IMR-90 (cell line): Measurements from ENCODE around the gene HARS1. TPM values are rescaled to one million over a fixed set of nuclear protein-coding genes. Genes with fewer than 3 reads are reported as not detected.

Source experiments
- ATAC-seq: fragments of 200-7000 bp; cut with Tn5 transposase; 2 replicates; pipeline ENCODE4 v1.9.1; 2020; ENCODE audit warnings: low read depth, mild to moderate bottlenecking, moderate library complexity
- BruUV-seq: library from RNA; stranded (reverse); fragments of 400-500 nt; replicated peaks from 2 replicates; lab custom pipeline; 2021; lab: Mats Ljungman, UMichigan
- CTCF ChIA-PET: fragments of 300-600 bp; formaldehyde crosslinking; extraction: SDS; loops from one replicate; lab custom pipeline; 2021; ENCODE audit warnings: antibody characterized with exemption; lab: Yijun Ruan, JAX
- POLR2A ChIA-PET: fragments of 300-600 bp; sonication (Branson Sonifier 250); formaldehyde crosslinking; loops from one replicate; lab custom pipeline; 2022; ENCODE audit warnings: antibody characterized with exemption; ENCODE audit not compliant: unreplicated experiment; lab: Charles Lee
- DNase-seq: peaks from one replicate; pipeline ENCODE4 v3.0.0; 2013
- H2AFZ ChIP-seq: replicated peaks from 2 replicates; pipeline ENCODE3; 2013; ENCODE audit warnings: low read length, mild to moderate bottlenecking; ENCODE audit not compliant: poor library complexity
- H2AK5ac ChIP-seq: 2 replicates; pipeline ENCODE4 v1.6.1; 2013; ENCODE audit warnings: low read depth, low read length, inconsistent platforms
- H2AK9ac ChIP-seq: replicated peaks from 2 replicates; pipeline ENCODE3; 2013; ENCODE audit warnings: mild to moderate bottlenecking, low read depth, low read length, moderate library complexity; ENCODE audit not compliant: poor library complexity
- H2BK120ac ChIP-seq: 2 replicates; pipeline ENCODE4 v1.6.1; 2013; ENCODE audit warnings: low read depth, low read length, inconsistent platforms
- H2BK15ac ChIP-seq: 3 replicates; pipeline ENCODE4 v1.6.1; 2013; ENCODE audit warnings: low read depth, low read length, inconsistent platforms
- H2BK20ac ChIP-seq: 2 replicates; pipeline ENCODE4 v1.6.1; 2013; ENCODE audit warnings: low read depth, mild to moderate bottlenecking, inconsistent platforms, low read length, moderate library complexity
- H2BK5ac ChIP-seq: 2 replicates; pipeline ENCODE4 v1.6.1; 2013; ENCODE audit warnings: mild to moderate bottlenecking, low read depth, low read length, inconsistent platforms; ENCODE audit not compliant: poor library complexity, severe bottlenecking
- H3K14ac ChIP-seq: replicated peaks from 2 replicates; pipeline ENCODE4 v1.6.1; 2013; ENCODE audit warnings: low read depth, low read length, inconsistent platforms
- H3K18ac ChIP-seq: 2 replicates; pipeline ENCODE4 v1.6.1; 2013; ENCODE audit warnings: low read depth, low read length, control low read depth
- H3K23ac ChIP-seq: 2 replicates; pipeline ENCODE4 v1.6.1; 2013; ENCODE audit warnings: low read depth, low read length, inconsistent platforms
- H3K27ac ChIP-seq: 2 replicates; pipeline ENCODE4 v1.5.1; 2013; ENCODE audit warnings: mild to moderate bottlenecking, control low read depth, low read length; ENCODE audit not compliant: insufficient read depth
- H3K27me3 ChIP-seq: 2 replicates; pipeline ENCODE4 v1.6.1; 2013; ENCODE audit warnings: low read length; ENCODE audit not compliant: control insufficient read depth, insufficient read depth
- H3K36me3 ChIP-seq: 2 replicates; pipeline ENCODE4 v1.6.1; 2013; ENCODE audit warnings: low read length, mixed read lengths; ENCODE audit not compliant: control insufficient read depth, insufficient read depth
- H3K4ac ChIP-seq: 2 replicates; pipeline ENCODE4 v1.6.1; 2013; ENCODE audit warnings: low read depth, low read length, inconsistent platforms
- H3K4me1 ChIP-seq: 2 replicates; pipeline ENCODE4 v1.6.1; 2013; ENCODE audit warnings: low read length, mixed read lengths; ENCODE audit not compliant: control insufficient read depth, insufficient read depth
- H3K4me2 ChIP-seq: 2 replicates; pipeline ENCODE4 v1.6.1; 2013; ENCODE audit warnings: low read depth, mild to moderate bottlenecking, control low read depth, low read length, moderate library complexity
- H3K4me3 ChIP-seq: 2 replicates; pipeline ENCODE4 v1.5.1; 2013; ENCODE audit warnings: low read depth, mild to moderate bottlenecking, control low read depth, low read length, moderate library complexity; ENCODE audit not compliant: insufficient read depth
- H3K56ac ChIP-seq: 2 replicates; pipeline ENCODE4 v1.6.1; 2013; ENCODE audit warnings: low read length, inconsistent platforms; ENCODE audit not compliant: insufficient read depth; ENCODE audit errors: extremely low read depth
- H3K79me1 ChIP-seq, 2 experiments: 2 replicates each; pipeline ENCODE4 v1.6.1; 2013; ENCODE audit warnings: low read length in 2 of 2, inconsistent platforms in 1 of 2, low read depth in 1 of 2
- H3K9ac ChIP-seq: 2 replicates; pipeline ENCODE4 v1.6.1; 2013; ENCODE audit warnings: low read depth, low read length, control low read depth
- H3K9me1 ChIP-seq: 2 replicates; pipeline ENCODE4 v1.6.1; 2013; ENCODE audit warnings: low read length, inconsistent platforms; ENCODE audit not compliant: insufficient read depth
- H3K9me3 ChIP-seq: 2 replicates; pipeline ENCODE4 v1.6.1; 2013; ENCODE audit warnings: low read length; ENCODE audit not compliant: control insufficient read depth, insufficient read depth
- H4K20me1 ChIP-seq: 2 replicates; pipeline ENCODE4 v1.6.1; 2013; ENCODE audit warnings: low read length, inconsistent platforms; ENCODE audit not compliant: insufficient read depth
- H4K5ac ChIP-seq: 2 replicates; pipeline ENCODE4 v1.6.1; 2013; ENCODE audit warnings: mild to moderate bottlenecking, low read depth, low read length, control low read depth
- H4K8ac ChIP-seq, 2 experiments: 2 replicates each; pipeline ENCODE4 v1.6.1; 2013; ENCODE audit warnings: low read depth in 2 of 2, low read length in 2 of 2, control low read depth in 1 of 2, inconsistent platforms in 1 of 2
- H4K91ac ChIP-seq: 2 replicates; pipeline ENCODE4 v1.6.1; 2013; ENCODE audit warnings: low read depth, low read length, inconsistent platforms; ENCODE audit not compliant: insufficient read depth
- USF2 ChIP-seq: fragments of 150-350 bp; IDR thresholded peaks from 2 replicates; pipeline ENCODE4 v1.6.1; 2017; ENCODE audit warnings: mild to moderate bottlenecking, antibody characterized with exemption, low read length, low read depth
- WGBS, 2 experiments: methylation state at CpG; one replicate each; pipeline versions ENCODE4 v1.1.5 to v1.1.7; 2013; ENCODE audit warnings: missing lambda C conversion rate in 2 of 2; ENCODE audit not compliant: insufficient read length in 1 of 2; ENCODE audit errors: extremely low coverage in 2 of 2; 5-methylcytosine and 5-hydroxymethylcytosine counted together
- dilution Hi-C: fragments of 300-500 bp; cut with HindIII; formaldehyde crosslinking; loops from one replicate; pipeline ENCODE4 v1.14.3; 2018; ENCODE audit warnings: low sequenced_read_pairs; ENCODE audit not compliant: unreplicated experiment
- in situ Hi-C: fragments of 300-500 bp; cut with MboI; formaldehyde crosslinking; loops from 3 replicates; pipeline ENCODE4 v1.14.3; 2019; ENCODE audit warnings: low sequenced_read_pairs, inconsistent platforms, mixed read lengths
- intact Hi-C: fragments of 100-400 bp; cut with micrococcal nuclease; formaldehyde crosslinking; loops from 2 replicates; pipeline ENCODE4 v1.10.0; 2022
- polyA plus RNA-seq, 3 experiments: library from polyadenylated mRNA; depleted of rRNA; stranded (reverse); fragments of >200 nt; gene quantifications; 2 replicates each; pipeline ENCODE4 v1.2.3, GENCODE V29; 2012; ENCODE audit warnings: low replicate concordance in 1 of 3
- total RNA-seq: library from RNA; depleted of rRNA; stranded (reverse); fragments of >200 nt; gene quantifications from 2 replicates; pipeline ENCODE4 v1.2.3, GENCODE V29; 2012

HARS1 gene
- total and polyA plus RNA-seq, 2 of the 4 experiments (the other 2 are of a cell fraction) = 97.6 to 141 TPM

GRCh38 chr5:140678993-140679392 lies 12.2 kb downstream of the HARS1 start:
- Histone ChIP-seq H3K4me2 (no peak overlapping the region), H3K56ac (no peak overlapping the region), H2AK5ac (no peak overlapping the region), H3K4me1 (no peaks in the 10 kb centered on the region), H3K27ac (no peak overlapping the region), H3K79me1 (no peaks in the 10 kb centered on the region; a peak in 3 of 4 replicates), H4K5ac (no peak overlapping the region), H2BK20ac (no peak overlapping the region), H3K9me3 (no peaks in the 10 kb centered on the region), H3K9me1 (no peaks in the 10 kb centered on the region), H3K23ac (no peak overlapping the region), H2AK9ac (no peak overlapping the region), H2AFZ (no peak overlapping the region), H3K4ac (no peak overlapping the region), H3K27me3 (no peaks in the 10 kb centered on the region), H2BK120ac (no peak overlapping the region), H4K8ac (no peak overlapping the region), H2BK5ac (no peak overlapping the region), H3K4me3 (no peak overlapping the region), H4K20me1 (no peaks in the 10 kb centered on the region; the same call in 1 of the 2 replicates), H3K9ac (no peak overlapping the region), H3K36me3 (peaks cover 53% of the 10 kb centered on the region), H2BK15ac (no peak overlapping the region), H4K91ac (no peak overlapping the region), H3K14ac (no peak overlapping the region), H3K18ac (no peak overlapping the region)
- POLR2A ChIA-PET = no interaction called here
- no CpG with 5 or more reads among the region's 7 CpGs for WGBS, 2 experiments
- in situ Hi-C loops (loop anchor here (25.0 kb wide), 1 partner anchor 908 kb away; no protein-coding TSS in a partner anchor), dilution Hi-C loops (no loop called here), intact Hi-C loops (no loop called here)
- no peak for TF ChIP-seq USF2
- CTCF ChIA-PET = no interaction called here
- no peak for ATAC-seq
- DNase-seq = no peak
- BruUV-seq = no TSS peak
